ENCODE measurements around the gene ANKRD33. TPM values are rescaled to one million over a fixed set of nuclear protein-coding genes. Genes with fewer than 3 reads are reported as not detected.

Gene ANKRD33
- polyA plus RNA-seq, 10 donors: 0.05 to 0.18 TPM; not detected in 8

DNA sequence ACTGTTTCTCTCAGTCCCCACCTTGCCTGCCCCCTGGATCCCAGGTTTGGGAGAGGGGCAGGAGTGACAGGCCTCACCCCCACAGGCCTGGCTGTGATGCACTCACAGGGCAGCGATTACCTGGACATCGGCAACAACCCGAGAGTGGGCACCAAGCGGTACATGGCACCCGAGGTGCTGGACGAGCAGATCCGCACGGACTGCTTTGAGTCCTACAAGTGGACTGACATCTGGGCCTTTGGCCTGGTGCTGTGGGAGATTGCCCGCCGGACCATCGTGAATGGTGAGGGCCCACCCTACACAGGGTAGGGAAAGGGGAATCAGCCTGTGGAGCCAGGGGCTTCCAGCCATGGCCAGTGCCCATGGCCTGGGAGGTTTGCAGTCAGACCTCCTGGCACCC, 28.0 kb downstream of the ANKRD33 start:
- DNase-seq: no peak

DNA sequence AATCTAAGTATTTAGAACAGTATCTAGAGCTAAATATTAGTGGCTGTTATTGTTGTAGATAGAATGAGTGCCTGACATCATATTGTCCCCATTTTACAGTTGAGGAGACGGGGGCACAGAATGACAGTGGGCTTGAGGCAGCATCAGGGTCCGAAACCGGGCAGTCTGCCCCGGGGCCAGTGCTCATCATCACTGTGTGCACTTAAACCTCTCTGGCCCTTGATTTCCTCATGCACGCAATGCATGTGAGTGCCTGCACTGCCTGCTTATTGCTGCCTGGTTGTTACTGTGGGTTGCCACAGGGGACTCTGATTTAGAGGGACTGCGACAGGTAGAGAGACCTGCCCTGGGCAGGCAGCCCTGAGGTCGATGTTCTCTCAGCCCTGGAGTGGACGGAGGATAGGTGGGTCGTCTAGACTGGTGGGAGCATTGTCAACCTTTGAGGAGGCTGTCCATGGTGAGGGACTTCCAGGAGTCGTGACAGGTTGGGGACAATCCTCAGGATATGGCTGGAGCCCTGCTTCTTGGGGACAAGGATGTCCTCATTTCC, 29.2 kb downstream of the ANKRD33 start:
- DNase-seq: no peak

DNA sequence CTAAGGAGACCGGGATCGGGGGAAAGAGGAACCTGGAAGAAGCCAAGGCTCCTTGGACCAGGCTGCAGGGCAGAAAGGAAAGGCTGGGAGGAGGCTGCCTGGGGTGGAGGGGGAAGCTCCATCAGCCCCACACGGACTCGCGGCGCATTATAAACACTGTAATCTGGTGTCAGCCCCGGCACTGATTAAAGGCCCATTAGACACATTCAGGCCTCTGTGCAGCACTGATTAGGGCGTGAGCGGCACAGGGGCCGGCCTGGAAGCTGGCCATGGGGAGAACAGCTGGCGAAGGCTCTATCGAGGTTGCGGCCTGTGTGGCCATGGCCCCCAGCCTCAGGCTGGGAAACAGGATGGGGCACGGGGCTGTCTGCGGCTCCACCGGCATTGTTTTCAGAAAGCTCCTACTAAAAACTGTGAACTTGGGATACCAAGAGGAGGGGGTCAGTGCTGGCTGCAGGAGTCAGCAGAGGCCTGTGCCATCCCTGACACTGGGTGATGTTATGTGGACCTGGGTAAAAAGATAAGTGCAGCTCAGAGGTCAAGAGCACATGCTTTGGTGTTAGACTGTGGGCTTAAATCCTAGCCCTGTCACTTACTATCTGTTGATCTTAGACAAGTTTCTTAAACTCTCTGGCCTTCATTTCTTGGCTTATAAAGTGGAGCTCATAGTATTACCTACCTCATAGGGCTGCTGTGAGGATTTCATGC, 30.0 kb downstream of the ANKRD33 start:
- DNase-seq: peak in 1 of 3 donors; percentile 43

DNA sequence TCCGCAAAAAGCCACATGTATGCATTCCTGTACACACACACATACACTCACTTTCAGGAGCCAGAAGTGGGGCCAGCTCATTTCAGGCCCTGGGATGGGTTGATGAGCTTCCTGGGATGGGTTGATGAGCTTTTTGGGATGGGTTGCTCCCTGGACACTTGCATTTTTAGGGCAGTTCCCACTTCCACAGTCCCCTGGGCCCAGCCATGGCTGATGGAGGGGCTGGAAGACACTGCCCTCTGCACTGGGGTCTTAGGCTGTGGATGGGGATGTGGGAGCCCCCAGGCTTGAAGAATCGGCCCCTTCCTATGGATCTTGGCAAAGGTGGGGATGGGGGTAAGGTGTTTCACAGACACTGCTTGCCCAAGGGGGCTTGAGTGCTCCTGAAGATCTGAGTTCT, 32.1 kb downstream of the ANKRD33 start:
- no peak for DNase-seq

DNA sequence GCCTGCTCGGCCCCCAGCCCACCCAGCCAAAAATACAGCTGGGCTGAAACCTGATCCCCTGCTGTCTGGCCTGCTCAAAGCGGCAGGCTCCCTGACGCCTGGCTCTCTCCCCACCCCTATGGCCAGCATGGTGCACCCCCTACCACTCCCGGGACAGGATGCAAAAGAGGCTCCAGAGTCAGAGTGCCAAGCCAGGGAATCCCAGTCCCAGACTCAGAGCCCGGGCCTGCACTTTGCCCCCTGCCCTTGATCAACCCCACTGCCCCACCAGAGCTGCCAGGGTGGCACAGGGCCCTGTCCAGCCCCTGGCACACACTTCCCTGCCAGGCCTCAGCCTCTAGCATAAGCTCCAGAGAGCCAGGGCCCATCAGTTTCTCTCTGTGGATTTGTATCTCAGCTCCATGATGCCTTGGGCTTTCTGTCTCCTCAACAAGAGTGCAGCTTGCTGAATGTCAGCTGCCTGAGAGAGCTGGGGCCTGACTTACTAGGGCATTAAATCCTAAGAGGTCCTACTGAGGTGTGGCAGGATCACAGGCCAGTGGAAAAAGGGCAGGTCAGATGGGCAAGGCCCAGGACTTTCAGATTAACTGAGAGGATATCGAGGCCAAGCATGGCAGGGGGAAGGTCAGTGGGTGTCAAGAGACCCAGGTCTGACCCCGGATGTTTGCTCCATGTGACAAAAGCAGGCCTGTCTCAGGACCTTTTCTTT, 33.3 kb downstream of the ANKRD33 start:
- peak; percentile 57 to 72 (median 60) for DNase-seq

DNA sequence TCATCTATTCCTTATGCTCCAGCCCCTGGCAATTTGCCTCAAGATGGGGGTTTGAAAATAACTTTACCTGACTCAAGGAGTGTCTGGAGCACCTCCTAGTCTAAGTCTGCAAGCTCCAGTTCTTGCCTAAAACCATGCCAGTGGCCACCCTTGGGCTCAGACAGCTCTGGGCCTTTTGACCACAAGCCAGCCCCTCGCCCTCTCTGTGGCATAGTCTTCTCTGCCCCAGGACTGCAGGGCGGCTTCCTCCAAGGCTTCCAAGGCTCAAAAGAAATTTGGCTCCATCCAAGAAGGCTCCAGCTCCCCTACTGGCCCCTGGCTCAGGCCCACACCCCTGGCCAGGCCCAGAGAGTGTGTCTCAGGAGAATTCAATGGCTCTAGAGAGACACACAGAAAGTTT, 34.2 kb downstream of the ANKRD33 start:
- no peak for DNase-seq

DNA sequence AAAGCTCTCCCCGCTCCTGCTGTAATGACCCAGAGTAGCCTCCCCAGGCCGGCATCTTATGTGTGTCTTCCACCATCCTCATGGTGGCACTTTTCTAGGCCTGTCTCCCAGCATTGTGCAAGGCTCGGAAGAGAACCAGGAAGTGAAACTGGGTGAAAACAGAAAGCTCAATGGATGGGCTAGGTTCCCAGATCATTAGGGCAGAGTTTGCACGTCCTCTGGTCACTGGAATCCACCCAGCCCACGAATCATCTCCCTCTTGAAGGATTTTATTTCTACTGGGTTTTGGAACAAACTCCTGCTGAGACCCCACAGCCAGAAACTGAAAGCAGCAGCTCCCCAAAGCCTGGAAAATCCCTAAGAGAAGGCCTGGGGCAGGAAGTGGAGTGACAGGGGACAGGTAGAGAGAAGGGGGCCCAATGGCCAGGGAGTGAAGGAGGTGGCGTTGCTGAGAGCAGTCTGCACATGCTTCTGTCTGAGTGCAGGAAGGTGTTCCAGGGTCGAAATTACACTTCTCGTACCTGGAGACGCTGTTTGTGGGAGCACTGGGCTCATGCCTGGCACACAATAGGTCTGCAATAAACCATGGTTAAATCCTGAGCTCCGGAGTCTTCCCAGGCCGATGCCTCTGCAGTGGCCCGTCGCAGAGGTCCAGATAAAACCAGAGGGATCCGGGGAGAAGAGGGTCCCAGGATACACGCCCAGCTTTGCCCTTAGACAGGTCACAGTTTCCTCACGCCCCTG, 35.0 kb downstream of the ANKRD33 start:
- DNase-seq: peak; percentile 46 to 82 (median 62)

DNA sequence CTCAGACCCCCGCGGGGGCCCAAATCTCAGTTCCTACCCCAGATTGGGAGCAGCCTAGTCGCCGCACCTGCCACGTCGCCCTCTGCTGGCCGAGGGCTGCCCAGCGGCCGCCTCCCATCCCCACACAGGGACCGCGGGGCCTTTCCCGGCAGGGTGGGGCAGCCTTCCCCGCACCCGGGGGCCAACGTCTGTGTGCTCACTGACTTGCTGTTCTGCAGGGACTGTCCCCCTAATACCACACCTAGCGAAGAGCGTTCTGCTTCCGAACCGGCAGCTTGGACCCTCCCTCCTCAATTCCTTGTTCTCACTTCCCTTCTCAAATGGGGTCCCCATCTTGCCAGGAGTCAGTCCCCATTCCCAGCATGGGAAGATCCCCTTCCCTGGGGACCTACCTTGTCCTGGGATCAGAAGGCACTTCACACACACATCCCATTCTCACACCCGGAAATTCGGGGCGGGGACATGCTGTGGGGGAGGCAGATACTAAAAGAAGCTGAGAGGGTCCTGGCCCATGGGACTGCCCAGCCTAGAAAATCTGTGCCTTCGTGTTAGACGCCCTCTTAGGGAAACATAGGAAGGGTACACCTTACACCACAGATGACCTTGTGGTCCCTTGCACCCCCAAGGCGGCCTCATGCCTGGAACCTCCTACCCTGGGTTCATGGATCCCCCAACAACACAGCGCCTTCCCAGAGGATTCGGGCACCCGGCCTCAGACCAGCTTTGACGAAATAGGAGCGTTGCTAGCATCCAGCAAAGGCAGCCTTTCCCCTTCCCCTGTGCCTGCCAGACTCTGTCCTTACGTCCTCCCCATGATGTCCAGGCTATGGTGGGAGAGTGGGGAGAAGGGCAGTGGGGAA, 35.8 kb downstream of the ANKRD33 start:
- peak in 2 of 3 donors; percentile 63 to 78 for DNase-seq

DNA sequence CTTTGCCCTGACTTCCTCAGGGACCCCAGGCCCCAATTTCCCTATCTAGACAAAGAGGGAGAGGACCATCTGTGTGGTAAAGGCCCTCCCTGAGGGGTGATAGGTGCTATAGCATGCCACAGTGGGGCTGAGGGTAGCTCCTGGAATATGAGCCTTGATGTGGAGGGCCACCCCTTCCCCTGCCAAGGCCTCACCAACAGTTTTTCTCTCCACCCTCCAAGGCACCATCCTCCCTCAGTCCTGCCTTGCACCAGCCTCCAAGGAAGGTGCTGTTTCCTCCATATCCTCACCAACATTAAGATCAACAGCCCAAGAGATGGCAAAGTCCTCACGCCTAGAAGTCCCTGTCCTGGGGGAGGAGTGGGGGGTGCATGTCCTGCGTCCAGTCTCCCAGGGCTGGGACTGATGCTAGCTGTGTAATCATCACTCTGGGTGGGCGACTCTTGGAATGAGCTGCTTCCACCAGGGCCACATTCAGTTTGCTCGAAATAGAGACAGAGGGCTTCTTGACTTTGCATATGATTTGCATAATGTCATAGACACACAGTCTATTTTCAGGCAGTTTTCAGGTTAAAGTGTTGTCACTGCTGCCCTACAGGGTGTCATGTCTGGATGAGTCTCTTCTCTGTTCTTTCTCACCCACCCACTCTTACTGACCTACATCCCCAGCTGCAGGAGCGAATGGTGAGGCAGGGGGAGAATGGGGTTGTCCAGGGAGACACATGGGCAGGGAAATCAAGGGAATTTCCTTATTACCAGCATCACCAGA, 36.8 kb downstream of the ANKRD33 start:
- DNase-seq: peak in 1 of 3 donors; percentile 30

DNA sequence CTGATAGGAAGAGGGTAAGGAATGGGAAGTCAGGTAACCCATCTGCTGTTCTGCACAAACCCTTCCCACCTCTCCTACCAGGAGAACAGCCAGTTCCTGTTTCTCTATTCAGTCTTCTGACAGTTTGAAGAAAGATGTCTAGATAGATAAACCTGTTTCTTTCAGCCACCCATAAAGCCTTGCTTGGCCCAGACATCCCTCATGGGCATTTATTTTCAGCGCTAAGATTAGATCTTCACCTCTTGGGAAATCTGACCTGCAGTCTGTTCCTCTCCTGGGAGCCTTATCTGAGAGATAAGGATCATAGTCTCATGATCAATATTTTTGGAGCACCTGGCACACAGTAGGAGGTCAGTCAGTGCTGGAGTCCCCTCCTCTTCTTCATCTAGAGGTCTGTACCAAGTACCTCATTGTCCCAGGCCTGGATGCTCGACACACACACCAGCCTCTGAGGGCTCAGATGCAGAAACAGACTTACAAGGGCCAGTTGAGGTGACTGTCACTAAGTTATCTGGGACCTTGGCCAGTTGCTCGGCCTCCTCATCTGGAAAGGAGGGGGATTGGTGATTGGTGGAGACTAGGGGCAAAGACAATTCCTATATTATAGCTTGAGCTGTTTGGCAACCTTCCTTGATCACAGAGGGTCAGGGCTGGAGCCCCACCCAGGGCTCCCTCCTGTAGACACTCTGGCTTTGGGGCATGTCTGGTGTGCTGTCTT, 37.6 kb downstream of the ANKRD33 start:
- DNase-seq: no peak

DNA sequence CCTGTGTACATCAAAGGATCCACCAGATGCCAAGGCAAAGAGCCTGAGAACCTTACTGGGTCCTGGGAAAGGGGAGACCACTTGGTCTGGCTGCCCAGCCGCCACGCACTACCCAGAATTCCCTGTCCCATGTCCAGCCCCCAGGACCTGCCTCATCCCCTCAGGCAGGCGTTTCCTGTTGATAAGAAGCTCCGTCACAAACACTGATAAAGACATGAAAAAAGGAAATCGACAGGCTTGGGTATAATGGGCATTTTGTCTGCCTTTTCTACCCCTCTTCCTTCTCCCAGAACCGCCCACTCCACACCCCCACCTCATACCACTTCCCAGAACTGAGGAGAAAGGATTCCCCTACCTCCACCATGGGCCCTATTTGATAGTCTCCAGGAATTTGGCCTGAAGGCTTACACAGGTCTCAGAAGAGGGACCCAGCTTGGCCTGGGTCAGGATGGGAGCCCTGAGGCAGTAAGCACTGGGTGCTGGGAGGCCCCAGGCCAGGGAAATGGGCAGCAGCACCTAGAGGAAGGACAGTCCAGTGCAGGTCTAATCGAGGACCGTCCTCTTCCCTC, 38.2 kb downstream of the ANKRD33 start:
- no peak for DNase-seq

DNA sequence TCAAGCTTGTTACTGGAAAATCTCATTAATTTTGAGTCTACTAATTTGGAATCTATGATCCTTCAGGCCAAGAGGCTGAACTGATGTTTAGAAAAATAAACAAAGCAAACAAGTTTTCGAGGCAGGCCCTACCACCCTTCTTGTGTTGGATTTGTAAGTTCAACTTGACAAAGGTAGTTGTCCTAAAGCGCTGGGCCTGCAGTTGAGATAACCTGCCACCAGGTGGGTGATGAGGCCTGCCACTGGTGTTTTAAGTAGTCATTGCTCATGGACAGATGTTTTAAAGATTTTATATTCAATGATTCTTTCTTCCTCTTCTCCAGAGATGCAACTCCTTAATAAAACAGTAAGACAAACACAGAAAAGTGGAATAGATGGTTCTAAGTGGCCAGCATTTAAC, 38.8 kb downstream of the ANKRD33 start:
- DNase-seq: no peak

DNA sequence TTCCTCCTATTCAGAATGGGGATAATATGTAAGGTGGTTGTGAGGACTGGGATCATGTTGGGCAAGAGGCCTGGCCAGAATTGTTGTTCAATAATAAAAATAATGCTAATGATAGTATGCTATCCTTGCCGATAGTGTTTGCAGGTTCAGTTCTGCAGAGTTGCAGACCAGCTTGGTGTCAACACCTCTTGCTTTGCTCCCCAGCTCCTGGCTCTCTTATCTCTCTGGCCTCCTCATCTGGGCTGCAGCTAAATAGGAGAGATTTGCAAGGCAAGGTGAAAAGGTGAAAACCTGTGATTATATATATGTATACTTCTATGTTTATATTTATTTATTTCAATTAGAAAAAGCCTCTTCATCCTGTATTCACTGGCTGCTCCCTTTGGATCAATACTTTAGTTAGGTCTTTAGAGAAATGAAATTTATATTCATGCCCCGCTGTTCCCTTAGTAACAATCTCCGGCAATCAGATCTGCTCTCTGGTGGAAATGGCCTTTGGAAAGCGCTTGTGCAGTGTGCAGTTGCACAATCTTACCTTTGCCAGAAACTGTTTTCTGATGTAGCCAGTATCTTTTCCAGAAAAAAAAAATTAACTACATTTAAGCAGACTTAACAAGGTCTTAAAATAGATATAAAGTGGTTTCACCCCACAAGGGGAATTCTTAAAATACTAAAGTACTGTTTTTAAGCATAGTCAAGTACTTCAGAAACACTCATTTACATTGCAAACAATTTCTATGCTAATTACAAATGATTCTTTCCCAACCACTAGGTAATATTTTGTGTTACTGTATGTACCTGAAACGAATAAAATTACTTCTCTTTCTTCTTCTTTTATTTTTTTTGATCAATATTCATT, 44.5 kb downstream of the ANKRD33 start:
- no peak for DNase-seq

DNA sequence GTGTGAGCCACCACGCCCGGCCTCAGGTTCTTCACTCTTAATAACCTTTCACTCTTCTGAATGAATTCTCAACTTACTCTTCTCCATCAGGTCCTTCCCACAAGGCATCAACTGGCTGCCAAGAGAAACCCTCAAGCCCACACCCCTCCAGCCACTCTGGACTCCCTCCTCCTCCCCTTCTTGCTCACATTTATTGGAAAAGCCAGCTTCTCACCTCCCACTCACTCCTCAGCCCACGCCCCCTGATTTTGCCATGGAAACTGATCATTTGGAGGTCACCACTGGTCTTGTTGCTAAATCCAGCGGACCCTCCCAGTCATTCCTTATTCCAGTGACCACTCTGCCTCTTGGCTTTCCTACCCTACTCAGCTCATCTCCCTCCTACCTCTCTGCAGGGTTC, 46.2 kb downstream of the ANKRD33 start:
- no peak for DNase-seq

DNA sequence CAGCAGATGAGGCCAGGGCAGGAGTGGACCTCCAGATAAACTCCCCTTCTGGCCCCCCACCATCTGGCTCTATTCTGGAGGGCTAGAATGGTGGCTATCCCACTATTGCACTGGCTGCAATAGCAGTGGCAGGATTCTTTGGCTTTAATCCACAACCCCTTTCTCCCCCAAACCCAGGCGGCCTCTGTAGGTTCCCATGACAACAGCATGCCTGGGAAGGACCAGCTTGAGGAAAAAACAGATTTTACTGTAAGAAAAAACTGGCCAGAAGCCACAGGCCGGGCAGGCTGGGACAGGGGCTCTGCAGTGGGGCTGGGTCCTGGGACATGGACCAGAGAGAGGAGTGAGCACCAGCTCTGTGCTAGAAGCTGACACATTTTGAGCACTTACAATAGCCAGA, 50.0 kb downstream of the ANKRD33 start:
- DNase-seq: no peak

DNA sequence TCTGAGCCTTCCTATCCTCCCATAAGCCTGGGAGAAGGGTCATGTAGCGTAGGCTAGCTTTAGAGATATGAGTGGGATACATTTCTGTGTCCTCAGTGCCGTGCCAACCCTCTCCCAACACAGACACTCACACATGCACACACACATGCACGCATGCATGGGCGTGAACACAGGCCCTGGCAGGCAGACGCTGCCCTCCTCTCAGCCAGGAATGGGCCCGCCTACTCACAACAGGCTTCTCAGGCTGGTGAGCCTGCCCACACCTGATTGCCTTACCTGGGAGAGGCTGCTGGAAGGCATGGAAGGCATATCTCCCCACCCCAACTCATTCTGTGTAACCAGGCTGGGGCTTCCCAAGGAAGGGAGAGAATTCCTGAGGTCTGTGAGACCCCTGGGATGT, 50.8 kb downstream of the ANKRD33 start:
- DNase-seq: no peak

DNA sequence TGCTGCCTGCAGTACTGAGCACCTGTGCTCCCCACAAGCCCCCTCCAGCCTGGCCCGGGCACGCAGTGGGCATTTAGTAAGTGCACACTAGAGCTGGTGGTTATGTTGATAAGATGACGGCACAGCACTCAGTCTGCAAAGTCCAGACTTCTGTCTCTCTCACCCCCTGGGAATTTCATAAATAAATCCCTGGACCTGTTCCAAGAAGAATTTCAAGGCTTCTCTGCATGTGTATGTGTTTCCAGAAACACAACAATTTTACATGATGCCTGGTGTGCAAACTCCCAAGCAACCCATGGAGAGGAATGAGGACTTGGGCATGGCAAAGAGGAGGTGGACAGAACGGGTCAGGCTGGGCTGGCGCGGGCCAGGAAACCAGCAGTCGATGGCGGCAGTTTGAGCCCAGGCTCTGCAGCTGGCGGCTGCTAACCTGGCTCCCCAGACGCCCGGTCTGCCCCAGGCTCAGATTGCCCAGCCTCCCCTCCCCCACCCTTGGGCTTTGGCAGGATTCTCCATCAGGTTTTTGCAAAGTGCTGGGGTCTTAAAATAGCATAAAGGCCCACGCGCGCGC, 53.2 kb downstream of the ANKRD33 start:
- DNase-seq: peak in 1 of 3 donors; percentile 55

Data from muscle of back (tissue), 11 donors.